Duodenal mucosa (tissue), 2 donors: ENCODE measurements around the gene NRN1.

Experiments
- H3K27ac ChIP-seq: one replicate; pipeline ENCODE4 v1.7.0; 2013; ENCODE audit warnings: low read depth, low read length
- H3K27me3 ChIP-seq, 2 donors: one replicate each; pipeline ENCODE4 v1.7.0; 2013; ENCODE audit warnings: low read length in 2 of 2, control low read depth in 1 of 2; ENCODE audit not compliant: insufficient read depth in 2 of 2, control insufficient read depth in 1 of 2
- H3K36me3 ChIP-seq, 2 donors: one replicate each; pipeline ENCODE4 v1.7.0; 2013; ENCODE audit warnings: low read length in 2 of 2, control low read depth in 1 of 2; ENCODE audit not compliant: insufficient read depth in 2 of 2, control insufficient read depth in 1 of 2
- H3K4me1 ChIP-seq, 2 donors: one replicate each; pipeline ENCODE4 v1.7.0; 2013; ENCODE audit warnings: low read length in 2 of 2, control low read depth in 1 of 2; ENCODE audit not compliant: insufficient read depth in 2 of 2, control insufficient read depth in 1 of 2
- H3K4me3 ChIP-seq, 2 donors: one replicate each; pipeline ENCODE4 v1.7.0; 2013; ENCODE audit warnings: low read length in 2 of 2, low read depth in 1 of 2
- H3K9ac ChIP-seq, 2 donors: one replicate each; pipeline ENCODE4 v1.7.0; 2013; ENCODE audit warnings: low read length in 2 of 2, low read depth in 1 of 2
- H3K9me3 ChIP-seq, 2 donors: one replicate each; pipeline ENCODE4 v1.7.0; 2013; ENCODE audit warnings: low read length in 2 of 2, control low read depth in 1 of 2; ENCODE audit not compliant: control insufficient read depth in 1 of 2

The NRN1 gene

DNA sequence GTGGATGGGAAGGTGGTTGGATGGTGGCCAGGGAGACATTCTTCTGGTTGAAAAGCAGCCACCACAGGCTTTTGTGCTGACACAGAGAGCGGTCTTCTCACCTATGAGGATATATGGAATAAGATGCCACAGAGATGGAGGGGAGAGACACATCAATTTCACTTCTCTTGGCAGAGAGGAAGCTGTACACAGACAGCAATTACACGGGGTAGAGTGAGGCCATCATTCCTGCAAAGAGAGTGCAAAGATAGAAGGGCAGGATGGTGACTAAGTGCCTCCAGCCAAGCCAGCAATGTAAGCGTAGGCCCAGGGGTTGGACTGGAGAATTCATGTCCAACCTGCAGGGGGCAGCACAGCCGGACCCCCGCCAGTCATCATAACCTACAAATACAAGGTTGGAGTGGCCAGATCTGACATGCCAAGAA, 56.4 kb downstream of the NRN1 start:
- Histone ChIP-seq H3K27me3 (peaks cover 0 to 8% of the 10 kb centered on the region in 2 donors), H3K36me3 (no peaks in the 10 kb centered on the region), H3K27ac (no peak overlapping the region), H3K9me3 (no peaks in the 10 kb centered on the region), H3K4me1 (no peaks in the 10 kb centered on the region), H3K9ac (no peak overlapping the region), H3K4me3 (no peak overlapping the region)
